LNCaP clone FGC (cell line): ENCODE measurements around the gene PDE11A.

Source experiments
- DNase-seq: peaks from one replicate; pipeline ENCODE4 v3.0.0-alpha.2; 2011; ENCODE audit warnings: low read depth
- H3K4me3 ChIP-seq: 2 replicates; pipeline ENCODE4 v1.5.1; 2011; ENCODE audit warnings: mild to moderate bottlenecking, low read depth, low read length, control low read depth
- TF ChIP-seq, protein P1 (sequence below): IDR thresholded peaks from 2 replicates; pipeline ENCODE4 v1.5.1; 2012; ENCODE audit warnings: mild to moderate bottlenecking; ENCODE audit not compliant: control insufficient read depth, insufficient read depth; ENCODE audit errors: extremely low read depth

PDE11A gene

DNA sequence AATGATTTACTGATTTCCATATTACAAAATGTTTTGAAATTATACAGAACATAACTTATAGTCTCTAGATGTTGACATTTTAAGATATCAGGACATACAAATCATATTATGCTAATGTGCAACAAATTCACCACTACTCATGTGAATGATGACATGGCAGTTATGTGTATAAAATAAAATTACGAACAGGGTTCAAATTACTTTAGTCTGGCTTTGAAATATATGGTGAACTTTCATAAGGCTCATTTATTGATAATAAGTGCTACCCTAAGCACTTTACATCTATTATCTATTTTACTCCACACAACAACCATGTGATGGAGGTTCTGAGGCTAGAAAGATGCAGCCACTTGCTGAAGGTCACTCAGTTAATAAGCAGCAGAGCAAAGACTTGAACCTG is 62.8 kb downstream of the PDE11A start:
- H3K4me3 ChIP-seq: no peak overlapping the region
- DNase-seq: no peak
- TF ChIP-seq, protein P1, sequence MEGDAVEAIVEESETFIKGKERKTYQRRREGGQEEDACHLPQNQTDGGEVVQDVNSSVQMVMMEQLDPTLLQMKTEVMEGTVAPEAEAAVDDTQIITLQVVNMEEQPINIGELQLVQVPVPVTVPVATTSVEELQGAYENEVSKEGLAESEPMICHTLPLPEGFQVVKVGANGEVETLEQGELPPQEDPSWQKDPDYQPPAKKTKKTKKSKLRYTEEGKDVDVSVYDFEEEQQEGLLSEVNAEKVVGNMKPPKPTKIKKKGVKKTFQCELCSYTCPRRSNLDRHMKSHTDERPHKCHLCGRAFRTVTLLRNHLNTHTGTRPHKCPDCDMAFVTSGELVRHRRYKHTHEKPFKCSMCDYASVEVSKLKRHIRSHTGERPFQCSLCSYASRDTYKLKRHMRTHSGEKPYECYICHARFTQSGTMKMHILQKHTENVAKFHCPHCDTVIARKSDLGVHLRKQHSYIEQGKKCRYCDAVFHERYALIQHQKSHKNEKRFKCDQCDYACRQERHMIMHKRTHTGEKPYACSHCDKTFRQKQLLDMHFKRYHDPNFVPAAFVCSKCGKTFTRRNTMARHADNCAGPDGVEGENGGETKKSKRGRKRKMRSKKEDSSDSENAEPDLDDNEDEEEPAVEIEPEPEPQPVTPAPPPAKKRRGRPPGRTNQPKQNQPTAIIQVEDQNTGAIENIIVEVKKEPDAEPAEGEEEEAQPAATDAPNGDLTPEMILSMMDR: no peak

DNA sequence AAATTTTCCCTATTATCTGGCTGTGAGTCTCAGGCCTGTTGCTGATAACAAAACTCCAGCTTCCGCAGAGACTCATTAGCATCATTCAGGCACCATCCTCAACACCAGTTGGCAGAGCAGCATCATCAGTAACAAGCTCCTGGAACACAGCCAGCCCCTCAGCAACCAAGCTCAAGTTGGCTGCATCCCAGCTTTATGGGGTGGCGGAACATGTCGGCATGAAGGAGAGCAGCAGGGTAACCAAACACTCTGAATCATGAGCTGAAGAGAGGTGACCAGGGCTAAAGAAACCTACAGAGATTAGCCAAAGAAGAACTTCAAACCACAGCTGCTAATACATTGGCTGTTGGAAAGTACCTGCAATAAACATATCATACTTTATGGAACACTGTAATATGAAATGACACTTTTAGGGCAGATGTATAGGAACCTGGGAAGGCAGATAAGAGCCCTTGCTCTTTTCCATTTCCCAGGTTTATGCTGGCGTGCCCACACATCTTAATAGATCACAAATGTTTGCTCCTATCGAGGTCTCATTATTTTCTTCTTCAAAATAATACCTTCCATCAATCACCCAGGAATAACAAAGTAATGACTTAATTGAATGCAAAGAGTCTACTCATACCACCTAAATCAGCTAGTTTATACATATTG is 63.8 kb downstream of the PDE11A start:
- TF ChIP-seq, protein P1: no peak
- no peak for DNase-seq
- H3K4me3 ChIP-seq: no peak overlapping the region

DNA sequence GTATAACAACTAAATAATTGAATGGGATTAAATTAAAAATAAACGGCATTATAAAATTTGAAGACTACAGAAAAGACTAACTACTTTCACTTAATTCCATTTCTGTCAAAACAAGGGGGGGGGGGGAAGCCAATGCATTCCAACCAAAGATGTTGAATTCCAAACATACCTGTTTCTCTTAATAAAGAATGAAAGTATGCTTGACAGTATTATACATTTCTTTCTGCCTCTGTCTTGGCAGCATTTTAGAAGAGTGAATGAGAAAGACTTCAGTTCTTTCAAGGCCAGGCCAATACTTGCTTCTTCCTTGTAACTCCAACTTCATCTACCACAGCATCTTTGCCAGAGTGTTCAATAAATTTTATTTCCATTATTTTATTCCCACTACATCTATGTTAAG is 65.9 kb downstream of the PDE11A start:
- no peak for DNase-seq
- TF ChIP-seq, protein P1: no peak
- H3K4me3 ChIP-seq: no peak overlapping the region

DNA sequence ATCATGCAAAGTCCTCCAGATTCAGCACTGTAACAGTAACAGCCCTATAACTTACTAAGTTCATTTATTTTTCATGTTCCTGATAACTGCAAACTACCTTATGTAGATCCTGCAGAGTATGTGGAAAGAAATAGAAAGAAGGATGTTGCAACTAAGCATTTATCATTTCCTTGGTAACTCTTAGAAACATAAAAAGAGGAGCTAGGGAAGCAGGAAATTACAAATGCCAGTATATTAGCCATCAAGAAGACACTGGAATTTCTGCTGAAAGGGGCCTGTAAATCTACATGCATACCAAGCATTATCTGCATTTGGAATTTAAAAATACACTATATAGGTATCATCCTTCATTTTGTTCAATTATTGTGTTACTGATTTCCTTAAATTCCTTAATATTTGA is 66.8 kb downstream of the PDE11A start:
- no peak for DNase-seq
- TF ChIP-seq, protein P1: no peak
- no peak overlapping the region for H3K4me3 ChIP-seq

DNA sequence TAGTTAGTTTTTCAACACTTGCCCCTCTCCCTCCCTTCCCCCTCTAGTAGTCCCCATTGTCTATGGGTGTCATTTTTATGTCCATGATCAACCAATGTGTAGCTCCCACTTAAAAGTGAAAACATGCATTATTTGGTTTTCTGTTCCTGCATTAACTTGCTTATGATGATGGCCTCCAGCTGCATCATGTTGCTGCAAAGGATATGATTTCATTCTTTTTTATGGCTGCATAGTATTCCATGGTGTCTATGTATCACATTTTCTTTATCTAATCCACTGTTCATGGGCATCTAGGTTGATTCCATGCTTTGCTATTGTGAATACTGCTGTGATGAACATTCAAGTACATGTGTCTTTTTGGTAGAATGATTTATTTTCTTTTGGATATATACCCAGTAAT is 70.5 kb downstream of the PDE11A start:
- TF ChIP-seq, protein P1: no peak
- H3K4me3 ChIP-seq: no peak overlapping the region
- no peak for DNase-seq

DNA sequence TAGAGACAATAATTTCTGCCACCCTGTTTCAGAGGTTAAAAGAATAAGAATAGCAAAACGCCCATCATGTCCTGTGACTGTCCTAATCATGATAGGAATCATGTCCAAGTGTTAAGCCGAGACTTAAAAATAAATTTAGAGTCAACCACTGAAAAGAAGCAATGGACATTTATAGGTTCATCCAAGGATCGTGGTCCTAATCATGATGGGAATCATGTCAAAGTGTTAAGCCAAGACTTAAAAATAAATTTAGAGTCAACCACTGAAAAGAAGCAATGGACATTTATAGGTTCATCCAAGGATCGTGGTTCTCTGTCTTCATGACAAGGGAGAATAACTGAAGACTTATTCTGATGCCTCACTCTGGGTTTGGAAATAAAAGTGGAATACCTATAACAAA is 73.6 kb downstream of the PDE11A start:
- no peak for DNase-seq
- TF ChIP-seq, protein P1: no peak
- H3K4me3 ChIP-seq: no peak overlapping the region

DNA sequence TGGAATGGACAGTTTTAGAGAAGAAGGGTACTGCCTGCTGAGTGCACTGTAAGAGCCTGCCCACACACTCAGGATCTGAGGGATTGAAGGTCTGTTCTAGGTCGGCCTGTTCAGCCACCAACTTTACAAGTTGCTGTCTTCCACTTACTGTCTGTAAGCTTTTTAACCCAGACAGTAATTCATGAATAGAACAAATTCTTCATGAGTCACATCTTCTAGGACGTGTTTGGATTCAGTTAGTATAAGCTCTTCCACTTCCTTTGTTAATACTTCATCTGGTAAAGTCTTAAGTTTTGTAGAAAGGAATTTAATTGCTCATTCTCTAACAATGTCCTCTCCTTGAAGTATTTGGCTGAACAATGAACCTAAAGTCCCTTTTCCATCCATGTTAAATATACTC is 74.6 kb downstream of the PDE11A start:
- H3K4me3 ChIP-seq: no peak overlapping the region
- TF ChIP-seq, protein P1: no peak
- no peak for DNase-seq
